OCI-LY7 (cell line): ENCODE measurements around the gene LAPTM5. TPM values are rescaled to one million over a fixed set of nuclear protein-coding genes. Genes with fewer than 3 reads are reported as not detected.

ENCODE experiments used
- BruUV-seq: library from RNA; stranded (reverse); fragments of 400-500 nt; replicated peaks from 2 replicates; lab custom pipeline; 2021; lab: Mats Ljungman, UMichigan
- CTCF ChIA-PET: fragments of 300-600 bp; sonication (Branson Sonifier 250); formaldehyde crosslinking; loops from one replicate; lab custom pipeline; 2022; ENCODE audit warnings: antibody characterized with exemption; ENCODE audit not compliant: unreplicated experiment; lab: Charles Lee
- POLR2A ChIA-PET: fragments of 300-600 bp; sonication (Branson Sonifier 250); formaldehyde crosslinking; loops from one replicate; lab custom pipeline; 2022; ENCODE audit warnings: antibody characterized with exemption; lab: Charles Lee
- DNase-seq: peaks from one replicate; pipeline ENCODE4 v3.0.0-alpha.2; 2015; ENCODE audit warnings: low spot score
- H2AFZ ChIP-seq: fragments of 200-600 bp; sonication (generic), shearing (Covaris generic); 2 replicates; pipeline ENCODE4 v1.6.1; 2014; ENCODE audit warnings: mild to moderate bottlenecking, antibody characterized with exemption, low read length, moderate library complexity
- H3K27ac ChIP-seq: fragments of 200-600 bp; sonication (generic); 2 replicates; pipeline ENCODE4 v1.5.1; 2014; ENCODE audit warnings: mixed run types, low read depth, mild to moderate bottlenecking, moderate library complexity, low read length, inconsistent platforms; ENCODE audit not compliant: poor library complexity, severe bottlenecking
- H3K36me3 ChIP-seq: fragments of 200-600 bp; sonication (generic); 2 replicates; pipeline ENCODE4 v1.6.1; 2014; ENCODE audit warnings: mild to moderate bottlenecking, antibody characterized with exemption, low read length, moderate library complexity, mixed read lengths; ENCODE audit not compliant: insufficient read depth
- H3K4me1 ChIP-seq: fragments of 200-600 bp; sonication (generic); 2 replicates; pipeline ENCODE4 v1.5.1; 2014; ENCODE audit warnings: mild to moderate bottlenecking, low read length; ENCODE audit not compliant: insufficient read depth, poor library complexity, severe bottlenecking
- H3K4me2 ChIP-seq: fragments of 200-600 bp; sonication (generic); 2 replicates; pipeline ENCODE4 v1.6.1; 2014; ENCODE audit warnings: mild to moderate bottlenecking, low read length
- H3K4me3 ChIP-seq: fragments of 200-600 bp; sonication (generic); 2 replicates; pipeline ENCODE4 v1.5.1; 2014; ENCODE audit warnings: mild to moderate bottlenecking, low read depth, low read length; ENCODE audit not compliant: poor library complexity, severe bottlenecking
- H3K79me2 ChIP-seq: fragments of 200-600 bp; sonication (generic); 2 replicates; pipeline ENCODE4 v1.6.1; 2016; ENCODE audit warnings: low read depth, mild to moderate bottlenecking, low read length, moderate library complexity, mixed read lengths; ENCODE audit not compliant: insufficient read depth
- H3K9me2 ChIP-seq: fragments of 200-600 bp; sonication (generic); 2 replicates; pipeline ENCODE4 v1.6.1; 2016; ENCODE audit warnings: mild to moderate bottlenecking, low read length, mixed read lengths; ENCODE audit not compliant: insufficient read depth
- H3K9me3 ChIP-seq: fragments of 200-600 bp; sonication (generic); 2 replicates; pipeline ENCODE4 v1.6.1; 2014; ENCODE audit warnings: mild to moderate bottlenecking, mixed run types, low read length, mixed read lengths
- H4K20me1 ChIP-seq: fragments of 200-600 bp; sonication (generic); 2 replicates; pipeline ENCODE4 v1.6.1; 2014; ENCODE audit warnings: mild to moderate bottlenecking, antibody characterized with exemption, low read length, moderate library complexity, mixed read lengths; ENCODE audit not compliant: insufficient read depth
- EZH2phosphoT487 ChIP-seq: fragments of 200-600 bp; sonication (generic); IDR thresholded peaks from 2 replicates; pipeline ENCODE4 v1.6.1; 2018; ENCODE audit warnings: low read depth, borderline replicate concordance, mild to moderate bottlenecking, mixed run types, antibody characterized with exemption, low read length, moderate library complexity, mixed read lengths
- intact Hi-C: fragments of 100-400 bp; cut with micrococcal nuclease; formaldehyde crosslinking; loops from one replicate; pipeline ENCODE4 v1.10.0; 2022; ENCODE audit not compliant: unreplicated experiment
- total RNA-seq, 2 experiments: library from RNA; depleted of rRNA in 1 of 2; stranded (reverse); fragments of >200 nt in 1 of 2; shearing (Covaris generic) in 1 of 2; gene quantifications; 2 replicates each; pipeline ENCODE4 v1.2.3, GENCODE V29; 2014 to 2022
- TF ChIP-seq, protein P1 (sequence below): fragments of 200-600 bp; sonication (generic); conservative IDR thresholded peaks from 2 replicates; pipeline ENCODE4 v1.5.1; 2014; ENCODE audit warnings: mild to moderate bottlenecking, antibody characterized with exemption, low read length, moderate library complexity, mixed read lengths

The LAPTM5 gene
- total RNA-seq, 2 experiments from 2014 or later = 113 to 137 TPM

DNA sequence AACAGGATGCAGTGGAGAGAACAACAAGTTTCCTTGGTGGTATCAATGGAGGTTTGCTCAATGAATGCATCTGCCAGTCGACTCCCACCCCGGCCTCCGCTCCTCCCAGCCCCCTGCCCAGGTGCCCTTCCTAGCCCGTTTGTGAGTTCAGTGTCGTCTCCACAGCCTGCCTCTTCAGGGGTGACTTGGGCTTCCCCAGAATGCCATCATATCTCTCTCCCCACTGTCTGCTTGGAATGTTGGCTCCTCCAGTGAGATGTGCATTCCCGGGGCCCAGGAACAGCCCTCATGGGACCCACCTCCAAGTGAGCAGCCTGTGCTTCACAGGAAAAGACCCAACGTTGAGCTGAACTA, 64.6 kb downstream of the LAPTM5 start:
- Histone ChIP-seq H3K79me2 (no peaks in the 10 kb centered on the region), H3K9me2 (no peaks in the 10 kb centered on the region), H3K4me2 (no peak overlapping the region), H4K20me1 (no peaks in the 10 kb centered on the region), H3K4me1 (no peaks in the 10 kb centered on the region), H3K9me3 (no peaks in the 10 kb centered on the region), H2AFZ (no peak overlapping the region), H3K4me3 (no peak overlapping the region), H3K36me3 (no peaks in the 10 kb centered on the region), H3K27ac (no peak overlapping the region)
- intact Hi-C loops = no loop called here
- POLR2A ChIA-PET = no interaction called here
- DNase-seq = no peak
- no peak for TF ChIP-seq EZH2phosphoT487
- TF ChIP-seq, protein P1, sequence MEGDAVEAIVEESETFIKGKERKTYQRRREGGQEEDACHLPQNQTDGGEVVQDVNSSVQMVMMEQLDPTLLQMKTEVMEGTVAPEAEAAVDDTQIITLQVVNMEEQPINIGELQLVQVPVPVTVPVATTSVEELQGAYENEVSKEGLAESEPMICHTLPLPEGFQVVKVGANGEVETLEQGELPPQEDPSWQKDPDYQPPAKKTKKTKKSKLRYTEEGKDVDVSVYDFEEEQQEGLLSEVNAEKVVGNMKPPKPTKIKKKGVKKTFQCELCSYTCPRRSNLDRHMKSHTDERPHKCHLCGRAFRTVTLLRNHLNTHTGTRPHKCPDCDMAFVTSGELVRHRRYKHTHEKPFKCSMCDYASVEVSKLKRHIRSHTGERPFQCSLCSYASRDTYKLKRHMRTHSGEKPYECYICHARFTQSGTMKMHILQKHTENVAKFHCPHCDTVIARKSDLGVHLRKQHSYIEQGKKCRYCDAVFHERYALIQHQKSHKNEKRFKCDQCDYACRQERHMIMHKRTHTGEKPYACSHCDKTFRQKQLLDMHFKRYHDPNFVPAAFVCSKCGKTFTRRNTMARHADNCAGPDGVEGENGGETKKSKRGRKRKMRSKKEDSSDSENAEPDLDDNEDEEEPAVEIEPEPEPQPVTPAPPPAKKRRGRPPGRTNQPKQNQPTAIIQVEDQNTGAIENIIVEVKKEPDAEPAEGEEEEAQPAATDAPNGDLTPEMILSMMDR = no peak
- BruUV-seq = no TSS peak
- CTCF ChIA-PET = no interaction called here

DNA sequence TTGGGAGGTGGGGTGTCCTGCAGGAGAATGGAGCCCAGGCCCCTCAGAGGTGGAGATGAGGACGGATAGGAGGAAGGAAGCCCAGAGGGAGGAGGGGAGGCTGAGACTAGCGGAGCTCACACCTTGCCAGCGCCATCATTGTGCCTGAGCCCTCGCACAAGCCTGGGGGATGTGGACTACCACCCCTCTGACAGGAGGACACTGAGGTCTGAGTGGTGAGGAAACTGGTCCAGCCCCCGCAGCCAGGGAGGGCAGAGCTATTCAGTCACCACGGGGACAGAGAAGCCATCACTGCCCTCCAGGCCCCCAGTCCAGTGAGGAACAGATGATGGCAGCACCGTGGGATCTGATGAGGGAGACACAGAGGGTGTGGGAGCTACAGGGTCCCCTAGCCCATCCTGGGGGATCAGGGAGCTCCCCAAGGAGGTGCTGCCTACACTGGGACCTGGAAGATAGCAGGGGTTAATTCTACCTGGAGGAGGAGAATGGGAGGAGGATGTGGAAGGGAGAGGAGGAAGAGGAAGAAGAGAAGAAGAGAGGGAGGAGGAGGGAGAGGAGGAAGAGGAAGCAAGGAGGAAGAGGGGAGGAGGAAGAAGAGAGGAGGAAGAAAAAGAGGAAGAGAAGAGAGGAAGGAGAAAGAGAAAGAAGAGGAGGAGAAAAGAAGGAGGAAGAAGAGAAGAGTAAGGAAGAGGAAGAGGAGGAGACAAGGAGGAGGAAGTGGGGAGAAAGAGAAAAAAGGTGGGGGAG, 65.2 kb downstream of the LAPTM5 start:
- H3K9me3 ChIP-seq = no peaks in the 10 kb centered on the region
- H3K4me2 ChIP-seq = no peak overlapping the region
- H3K36me3 ChIP-seq = no peaks in the 10 kb centered on the region
- no peak for TF ChIP-seq EZH2phosphoT487
- TF ChIP-seq, protein P1 = no peak
- intact Hi-C loops = no loop called here
- no peak overlapping the region for H3K4me3 ChIP-seq
- no peaks in the 10 kb centered on the region for H3K4me1 ChIP-seq
- no peaks in the 10 kb centered on the region for H3K79me2 ChIP-seq
- H4K20me1 ChIP-seq = no peaks in the 10 kb centered on the region
- ChIA-PET CTCF (no interaction called here), POLR2A (no interaction called here)
- no TSS peak for BruUV-seq
- no peak overlapping the region for H3K27ac ChIP-seq
- no peak for DNase-seq
- no peak overlapping the region for H2AFZ ChIP-seq
- H3K9me2 ChIP-seq = no peaks in the 10 kb centered on the region

GRCh38 chr1:30691480-30691879, 66.1 kb downstream of the LAPTM5 start:
- ChIA-PET CTCF (no interaction called here), POLR2A (no interaction called here)
- Histone ChIP-seq H3K27ac (no peak overlapping the region), H4K20me1 (no peaks in the 10 kb centered on the region), H3K79me2 (no peaks in the 10 kb centered on the region), H3K4me3 (no peak overlapping the region), H2AFZ (no peak overlapping the region), H3K4me1 (no peaks in the 10 kb centered on the region), H3K4me2 (no peak overlapping the region), H3K9me3 (no peaks in the 10 kb centered on the region), H3K9me2 (no peaks in the 10 kb centered on the region), H3K36me3 (no peaks in the 10 kb centered on the region)
- no peak for DNase-seq
- intact Hi-C loops = no loop called here
- TF ChIP-seq, protein P1 = no peak
- TF ChIP-seq EZH2phosphoT487 = no peak
- BruUV-seq = no TSS peak
